ENCODE measurements around the gene CEP63.

Gene CEP63

GRCh38 chr3:134605556-134605955 lies 119.7 kb downstream of the CEP63 start:
- Histone ChIP-seq H3K4me2 (ENCODE audit: low read length) (no peak overlapping the region), H3K9ac (ENCODE audit: low read length) (no peak overlapping the region), H3K27me3 (ENCODE audit: low read depth, low read length) (no peaks in the 10 kb centered on the region), H3K36me3 (replicated peaks; ENCODE audit: low read depth, low read length) (no peaks in the 10 kb centered on the region), H3K4me1 (ENCODE audit: low read length) (0 out of 2 replicates have a peak, but pooled peaks cover 3% of the 10 kb centered on the region), H3K4me3 (ENCODE audit: low read length) (no peak overlapping the region), H2AFZ (ENCODE audit: low read depth, low read length) (no peak overlapping the region), H4K20me1 (ENCODE audit: insufficient read depth, low read length) (no peaks in the 10 kb centered on the region), H3K9me3 (ENCODE audit: insufficient read depth, low read length) (no peaks in the 10 kb centered on the region), H3K27ac (ENCODE audit: low read length) (no peak overlapping the region), H3K79me2 (ENCODE audit: low read length) (no peaks in the 10 kb centered on the region)
- TF ChIP-seq EZH2phosphoT487 (IDR thresholded peaks at IDR 0.05; ENCODE audit: low read depth), result no peak
- TF ChIP-seq CTCF (IDR thresholded peaks at IDR 0.05; ENCODE audit: low read depth, low read length), result no peak

GRCh38 chr3:134606033-134607025 lies 120.5 kb downstream of the CEP63 start:
- H4K20me1 ChIP-seq (ENCODE audit: insufficient read depth, low read length), result no peaks in the 10 kb centered on the region
- H2AFZ ChIP-seq (ENCODE audit: low read depth, low read length), result no peak overlapping the region
- no peaks in the 10 kb centered on the region for H3K79me2 ChIP-seq (ENCODE audit: low read length)
- H3K36me3 ChIP-seq (replicated peaks; ENCODE audit: low read depth, low read length), result no peaks in the 10 kb centered on the region
- no peaks in the 10 kb centered on the region for H3K4me1 ChIP-seq (ENCODE audit: low read length)
- no peak overlapping the region for H3K27ac ChIP-seq (ENCODE audit: low read length)
- no peak overlapping the region for H3K4me3 ChIP-seq (ENCODE audit: low read length)
- H3K4me2 ChIP-seq (ENCODE audit: low read length), result no peak overlapping the region
- no peak overlapping the region for H3K9ac ChIP-seq (ENCODE audit: low read length)
- no peaks in the 10 kb centered on the region for H3K9me3 ChIP-seq (ENCODE audit: insufficient read depth, low read length)
- no peak for TF ChIP-seq CTCF (IDR thresholded peaks at IDR 0.05; ENCODE audit: low read depth, low read length)
- no peak for TF ChIP-seq EZH2phosphoT487 (IDR thresholded peaks at IDR 0.05; ENCODE audit: low read depth)
- H3K27me3 ChIP-seq (ENCODE audit: low read depth, low read length), result no peaks in the 10 kb centered on the region

GRCh38 chr3:134607054-134608022 lies 121.5 kb downstream of the CEP63 start:
- H3K4me1 ChIP-seq (ENCODE audit: low read length), result no peaks in the 10 kb centered on the region
- H3K4me2 ChIP-seq (ENCODE audit: low read length), result no peak overlapping the region
- no peak for TF ChIP-seq EZH2phosphoT487 (IDR thresholded peaks at IDR 0.05; ENCODE audit: low read depth)
- no peak for TF ChIP-seq CTCF (IDR thresholded peaks at IDR 0.05; ENCODE audit: low read depth, low read length)
- no peaks in the 10 kb centered on the region for H3K9me3 ChIP-seq (ENCODE audit: insufficient read depth, low read length)
- no peak overlapping the region for H3K4me3 ChIP-seq (ENCODE audit: low read length)
- H3K36me3 ChIP-seq (replicated peaks; ENCODE audit: low read depth, low read length), result no peaks in the 10 kb centered on the region
- H3K27me3 ChIP-seq (ENCODE audit: low read depth, low read length), result no peaks in the 10 kb centered on the region
- H3K9ac ChIP-seq (ENCODE audit: low read length), result no peak overlapping the region
- H3K27ac ChIP-seq (ENCODE audit: low read length), result no peak overlapping the region
- H3K79me2 ChIP-seq (ENCODE audit: low read length), result no peaks in the 10 kb centered on the region
- H2AFZ ChIP-seq (ENCODE audit: low read depth, low read length), result no peak overlapping the region
- no peaks in the 10 kb centered on the region for H4K20me1 ChIP-seq (ENCODE audit: insufficient read depth, low read length)

Measured in OCI-LY3 (cell line).